Dermis blood vessel endothelial cell (primary cell): ENCODE measurements around the gene FLNA. TPM values are rescaled to one million over a fixed set of nuclear protein-coding genes. Genes with fewer than 3 reads are reported as not detected.
"Not testable (repeated sequence)": the region's sequence is repeated elsewhere in the genome, so short reads cannot be mapped to it uniquely, and the experiment has no call there.

Experiments used
- DNase-seq: peaks from one replicate; pipeline ENCODE4 v3.0.0; 2010
- total RNA-seq: library from RNA; depleted of rRNA; stranded (reverse); fragments of >200 nt; gene quantifications from 2 replicates; pipeline ENCODE4 v1.2.3, GENCODE V29; 2014

Gene FLNA
- total RNA-seq, 1 donor from 2014 or later = 1,387 TPM

DNA sequence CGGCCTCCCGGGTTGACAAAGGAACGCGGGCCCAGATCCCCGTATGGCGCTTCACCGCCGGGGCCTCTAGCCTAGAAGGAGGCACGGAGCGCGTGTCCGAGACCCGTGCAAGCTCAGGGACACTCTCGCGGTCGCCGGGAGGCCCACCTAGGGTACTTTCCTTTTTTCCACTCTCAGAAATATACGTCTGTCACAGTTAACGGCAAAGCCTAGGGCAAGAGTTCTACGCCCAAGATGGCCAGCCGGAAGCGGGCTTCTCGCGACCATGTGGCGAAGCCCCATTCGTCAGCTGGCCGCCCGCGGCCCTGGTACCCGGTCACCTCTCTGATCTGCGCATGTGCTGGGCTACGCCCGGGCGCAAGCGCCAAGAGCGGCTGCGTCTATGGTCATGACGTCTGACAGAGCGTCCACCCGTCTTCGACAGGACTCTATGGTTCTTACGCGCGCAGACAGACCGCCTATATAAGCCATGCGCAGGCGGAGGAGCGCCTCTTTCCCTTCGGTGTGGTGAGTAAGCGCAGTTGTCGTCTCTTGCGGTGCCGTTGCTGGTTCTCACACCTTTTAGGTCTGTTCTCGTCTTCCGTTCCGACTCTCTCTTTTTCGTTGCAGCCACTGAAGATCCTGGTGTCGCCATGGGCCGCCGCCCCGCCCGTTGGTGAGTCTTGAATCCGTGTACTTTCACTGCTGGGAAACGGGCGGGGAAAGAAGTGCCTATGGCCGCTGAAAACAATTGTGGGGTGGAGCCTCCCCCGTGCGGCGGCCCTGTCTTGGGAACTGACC lies 23.6 kb upstream of the FLNA start, which contains the start of gene RPL10:
Gene RPL10, plus strand, starts transcription at position 490 of the 780 bp plus-strand sequence. Its CDS starts 143 bp downstream, at position 633.
- peak; percentile 96 for DNase-seq

DNA sequence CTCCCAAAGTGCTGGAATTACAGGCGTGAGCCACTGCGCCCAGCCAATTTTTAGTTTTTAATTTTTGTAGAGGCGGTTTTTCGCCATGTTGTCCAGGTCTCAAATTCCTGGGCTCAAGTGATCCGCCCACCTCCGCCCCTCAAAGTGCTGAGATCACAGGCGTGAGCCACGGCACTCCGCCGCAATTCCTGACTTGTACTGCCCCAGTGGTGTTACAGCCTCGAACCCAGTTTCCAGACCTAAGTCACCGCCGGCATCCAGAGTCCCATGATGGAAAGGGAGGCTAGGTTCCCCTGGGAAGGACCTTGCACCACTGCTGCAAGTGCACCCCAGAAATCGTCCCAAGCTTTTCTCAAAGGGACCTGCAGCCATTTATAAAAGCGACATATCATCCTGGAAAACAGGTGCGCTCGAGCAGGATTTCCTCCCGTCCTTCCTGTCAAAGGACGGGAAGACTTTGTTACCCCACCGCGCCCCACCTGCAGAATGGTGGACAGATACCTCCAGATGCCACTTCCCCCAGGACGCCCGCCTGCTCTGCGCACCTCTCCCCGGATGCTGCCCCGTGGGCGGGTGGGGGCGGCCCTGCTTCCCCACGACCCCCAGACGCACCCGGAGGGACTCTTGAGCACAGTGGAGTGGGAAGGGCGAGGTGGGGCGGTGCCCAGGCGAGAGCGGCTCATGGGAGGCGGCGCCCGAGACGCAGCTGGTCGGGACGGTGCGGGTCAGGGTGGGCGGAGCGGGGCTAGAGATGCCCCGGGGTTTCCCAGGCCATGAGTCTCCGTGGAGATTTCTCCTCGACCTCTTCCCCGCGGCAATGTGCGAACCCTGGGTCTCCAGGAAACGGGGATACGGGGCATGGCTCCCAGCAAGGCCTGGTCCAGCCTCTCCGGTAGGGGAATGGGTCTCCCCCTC lies 22.8 kb upstream of the FLNA start:
- DNase-seq = peak; percentile 73

- not testable (repeated sequence) for DNase-seq
Measured at GRCh38 chrX:154396363-154396762, 21.9 kb upstream of the FLNA start.

DNA sequence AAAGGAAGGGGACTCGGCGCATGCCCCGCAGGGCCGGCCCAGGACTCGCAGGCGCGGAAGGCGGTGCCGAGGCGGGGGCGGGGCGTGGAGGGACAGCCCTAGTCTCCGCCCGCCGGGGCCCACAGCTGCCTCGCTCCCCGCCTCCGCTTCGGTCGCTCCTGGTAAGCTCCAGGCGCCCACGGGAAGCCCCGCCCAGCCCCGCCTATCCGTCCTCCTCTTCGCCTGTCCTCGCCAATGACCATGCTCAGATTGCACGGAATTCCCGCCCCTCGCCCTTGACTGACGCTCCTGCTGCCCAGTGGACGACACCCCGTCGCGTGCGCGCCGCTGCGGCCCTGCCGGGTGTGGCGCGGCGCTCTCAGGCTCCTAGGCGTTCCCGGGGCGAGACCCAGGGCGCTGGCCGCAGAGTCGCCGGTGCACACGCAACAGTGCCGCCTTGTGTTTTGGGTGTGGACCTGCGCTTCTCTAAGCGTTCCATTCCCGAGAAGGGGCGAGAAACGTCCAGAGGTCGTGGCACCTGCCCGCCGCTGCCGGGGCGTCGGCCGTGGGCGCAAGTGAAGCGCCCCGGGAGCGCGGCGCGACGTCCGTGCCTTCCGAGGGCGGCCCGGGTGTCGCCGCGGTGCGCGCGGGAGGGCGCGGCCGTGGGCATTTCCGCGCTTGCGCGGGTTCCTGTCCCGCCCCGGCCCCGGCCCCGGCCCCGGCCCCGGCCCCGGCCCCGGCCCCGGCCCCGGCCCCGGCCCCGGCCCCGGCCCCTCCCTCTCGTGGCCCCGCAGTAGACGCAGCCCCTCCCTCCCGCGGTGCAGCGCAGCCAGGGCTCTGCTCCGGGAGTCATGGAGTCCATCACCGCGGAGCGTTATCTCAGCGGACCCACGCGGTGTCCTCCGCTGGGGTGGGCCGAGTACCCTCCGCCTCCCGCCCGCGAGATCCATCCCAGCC lies 15.6 kb upstream of the FLNA start:
- not testable (repeated sequence) for DNase-seq

- DNase-seq = not testable (repeated sequence)
Measured at GRCh38 chrX:154388649-154389048, 14.2 kb upstream of the FLNA start.

DNA sequence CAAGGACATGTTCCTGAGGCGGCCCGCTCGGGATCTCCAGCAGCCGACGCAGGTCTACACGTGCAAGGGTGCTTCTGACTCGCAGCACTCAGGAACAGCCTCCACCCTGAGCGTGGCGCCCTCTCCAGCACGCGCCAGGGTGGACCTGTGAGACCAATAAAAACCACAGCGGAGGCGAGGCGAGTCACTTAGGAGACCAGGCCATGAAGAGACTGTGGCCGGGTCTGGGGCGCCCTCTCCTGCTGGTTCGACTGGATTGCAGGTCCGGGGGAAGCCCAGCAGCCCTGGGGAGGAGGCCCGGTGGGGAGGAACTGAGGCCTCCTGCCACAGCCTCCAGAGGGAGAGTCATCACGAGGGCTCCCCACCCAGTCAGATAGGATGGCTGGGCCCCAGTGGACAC lies 13.7 kb upstream of the FLNA start:
- not testable (repeated sequence) for DNase-seq

DNA sequence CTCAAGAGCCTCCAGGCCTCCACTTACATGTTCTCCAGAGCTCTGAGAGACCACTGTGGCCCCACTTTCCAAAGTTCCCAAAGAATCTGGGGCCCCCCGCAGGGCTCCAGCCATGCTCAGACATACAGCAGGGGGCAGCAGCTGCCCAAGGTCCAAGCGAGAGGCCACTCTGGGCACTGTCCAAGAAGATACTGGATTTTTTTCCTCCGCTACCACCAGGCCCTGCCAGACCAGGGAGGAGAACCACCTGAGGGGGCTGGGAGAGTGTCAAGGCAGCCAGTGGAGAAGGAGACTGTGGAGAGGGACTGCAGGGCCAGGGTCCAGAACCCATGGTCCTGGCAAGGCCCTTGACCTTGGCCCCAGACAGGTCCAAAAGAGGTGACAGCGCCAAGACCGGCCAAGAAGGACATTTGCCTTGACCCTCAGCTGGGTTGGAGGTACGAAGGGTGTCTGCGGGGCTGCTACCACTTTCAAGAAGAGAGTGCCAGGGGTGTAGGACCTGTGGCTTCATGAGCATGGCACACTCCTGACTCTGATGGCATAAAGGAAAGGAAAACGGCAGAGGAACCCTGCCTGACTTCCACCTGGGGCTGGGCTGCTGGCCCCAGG lies 10.0 kb upstream of the FLNA start:
- DNase-seq = peak; percentile 58

- no peak for DNase-seq
Measured at GRCh38 chrX:154383359-154384283, 9.2 kb upstream of the FLNA start.

DNA sequence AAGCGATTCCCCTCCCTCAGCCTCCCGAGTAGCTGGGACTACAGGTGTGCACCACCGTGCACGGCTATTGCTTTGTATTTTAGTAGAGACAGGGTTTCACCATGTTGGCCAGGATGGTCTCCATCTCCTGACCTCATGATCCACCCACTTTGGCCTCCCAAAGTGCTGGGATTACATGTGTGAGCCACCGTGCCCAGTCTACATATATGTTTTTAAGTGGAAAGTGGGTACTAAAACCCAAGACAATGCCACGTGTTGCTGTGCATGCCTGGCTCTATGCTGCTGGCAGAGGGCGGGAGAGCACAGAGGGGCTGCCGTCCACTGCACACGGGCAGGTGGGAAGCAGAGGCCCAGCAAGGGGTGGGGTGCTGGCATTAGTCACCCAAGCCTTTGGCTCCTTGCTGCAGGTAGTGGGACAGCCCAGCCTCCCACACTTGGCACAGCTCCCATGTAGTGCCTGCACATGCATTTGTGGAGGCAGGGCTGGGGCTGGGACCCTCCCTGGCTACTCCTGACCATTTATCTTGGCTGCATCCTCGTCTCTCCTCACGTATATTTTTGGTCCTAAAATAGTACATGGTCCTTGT lies 8.1 kb upstream of the FLNA start:
- no peak for DNase-seq

DNA sequence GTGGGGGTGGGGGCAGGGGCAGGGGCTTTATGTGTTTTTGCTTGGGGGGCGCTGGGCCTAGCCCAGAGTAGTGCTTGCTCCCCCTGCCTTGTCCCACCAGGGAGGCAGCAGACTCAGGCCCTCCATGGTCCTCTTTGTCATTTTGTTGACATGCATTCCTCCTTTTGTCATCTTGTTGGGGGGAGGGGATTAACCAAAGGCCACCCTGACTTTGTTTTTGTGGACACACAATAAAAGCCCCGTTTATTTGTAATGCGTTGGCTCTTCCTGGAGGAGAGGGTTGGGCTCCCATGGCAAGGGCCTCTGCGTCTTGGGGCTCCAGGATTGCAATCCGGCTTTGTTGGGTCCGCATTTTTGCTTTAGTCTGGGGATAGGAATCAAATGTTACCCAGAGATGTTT lies 6.8 kb upstream of the FLNA start:
- DNase-seq = no peak

- no peak for DNase-seq
Measured at GRCh38 chrX:154380787-154381186, 6.4 kb upstream of the FLNA start.

- DNase-seq = no peak
Measured at GRCh38 chrX:154380153-154380552, 5.7 kb upstream of the FLNA start.

DNA sequence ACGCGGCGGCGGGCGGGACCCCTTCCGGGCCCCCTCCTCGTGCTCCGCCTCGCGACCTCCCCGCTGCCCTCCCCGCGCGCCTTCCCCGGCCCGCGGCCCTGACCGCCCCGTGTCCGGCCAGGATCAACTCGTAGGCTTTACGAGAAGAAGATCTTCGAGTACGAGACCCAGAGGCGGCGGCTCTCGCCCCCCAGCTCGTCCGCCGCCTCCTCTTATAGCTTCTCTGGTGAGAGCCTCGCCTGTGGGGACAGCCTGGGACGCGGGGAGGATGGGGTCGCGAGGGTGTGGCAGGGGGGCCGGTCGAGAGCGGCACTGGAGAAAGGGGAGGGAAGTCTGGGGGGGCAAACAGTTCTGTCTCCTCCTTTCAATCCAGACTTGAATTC lies 5.1 kb upstream of the FLNA start:
- DNase-seq = no peak

GRCh38 chrX:154378799-154379568 lies 4.5 kb upstream of the FLNA start, which contains the start of gene EMD:
Gene EMD (plus strand): TSS chrX:154379295. CDS start chrX:154379485, 190 bp downstream.
- DNase-seq = peak; percentile 97

GRCh38 chrX:154378059-154378798 lies 3.8 kb upstream of the FLNA start:
- DNase-seq = peak; percentile 57

- no peak for DNase-seq
Measured at GRCh38 chrX:154376774-154377173, 2.3 kb upstream of the FLNA start.

DNA sequence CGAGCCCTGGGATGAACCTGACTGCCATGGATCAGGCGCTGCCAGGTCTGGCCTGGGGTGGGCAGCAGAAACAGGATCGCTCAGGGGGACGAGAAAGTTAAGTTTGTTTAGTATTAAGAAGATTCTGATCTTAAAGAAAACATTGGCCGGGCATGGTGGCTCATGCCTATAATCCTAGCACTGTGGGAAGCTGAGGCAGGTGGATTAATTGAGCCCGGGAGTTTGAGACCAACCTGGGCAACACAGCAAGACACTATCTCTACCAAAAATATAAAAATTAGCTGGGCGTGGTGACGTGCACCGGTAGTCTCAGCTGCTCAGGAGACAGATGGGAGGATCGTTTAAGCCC lies 696 bp upstream of the FLNA start:
- no peak for DNase-seq

DNA sequence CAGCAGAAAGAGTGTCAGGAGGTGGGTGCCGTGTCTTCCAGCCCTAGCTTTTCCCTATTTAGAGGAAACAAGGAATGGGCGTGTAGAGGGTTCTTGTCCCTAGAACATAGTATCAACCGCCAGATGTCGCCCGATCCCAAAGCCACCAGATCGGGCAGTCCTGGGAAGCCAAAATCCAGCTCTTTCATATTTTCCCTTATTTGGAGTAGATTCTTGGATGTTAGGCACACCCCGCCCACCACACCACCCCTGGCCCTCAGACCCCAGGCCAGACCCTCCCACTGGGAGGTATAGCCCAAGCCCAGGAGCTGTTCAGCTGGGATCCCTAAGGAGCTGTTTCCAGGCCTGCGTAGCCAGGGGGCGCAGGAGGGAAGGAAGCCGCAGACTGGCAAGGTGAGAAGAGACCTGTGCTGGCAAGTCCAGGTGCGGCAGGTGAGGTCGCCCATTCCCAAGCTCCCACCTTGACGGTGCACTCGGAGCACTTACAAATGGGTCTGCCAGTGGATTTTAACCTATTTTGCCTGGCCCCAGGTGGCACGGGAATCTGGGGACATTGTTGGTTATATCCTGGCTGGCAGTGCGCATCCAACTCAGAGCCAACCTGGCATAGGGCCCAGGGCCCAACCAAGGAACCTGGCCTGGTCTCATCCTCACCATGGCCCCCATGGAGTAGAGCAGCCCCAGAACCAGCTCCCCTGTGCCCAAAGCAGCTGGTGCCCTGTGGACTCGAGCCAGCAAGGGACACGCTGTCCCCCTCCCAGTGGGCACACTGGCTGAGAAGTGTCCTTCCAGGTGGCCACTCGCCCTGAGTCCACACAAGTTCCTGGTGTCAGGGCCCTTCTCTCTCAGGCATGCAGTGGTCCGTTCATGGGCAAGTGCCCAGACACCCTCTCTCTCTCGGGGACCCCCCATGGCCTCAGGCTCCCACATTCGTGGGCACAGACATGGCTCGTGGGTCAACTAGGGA lies 811 bp downstream of the FLNA start:
- peak; percentile 76 for DNase-seq
